H1 (cell line): Measurements from ENCODE around the gene NANOS3. TPM values are rescaled to one million over a fixed set of nuclear protein-coding genes. Genes with fewer than 3 reads are reported as not detected.

Source experiments
- CBX5 ChIP-seq: fragments of 300-800, 300-1000 bp; sonication (generic); IDR thresholded peaks from 2 replicates; pipeline ENCODE4 v1.7.1; 2016; ENCODE audit warnings: antibody characterized with exemption, low read length, low read depth
- CEBPB ChIP-seq: IDR thresholded peaks from 2 replicates; pipeline ENCODE4 v1.6.1; 2012; ENCODE audit warnings: low read depth, low read length
- CTCF ChIP-seq, 3 experiments: IDR thresholded peaks; 1 replicate in 2 of 3; 2 replicates in 1 of 3; pipeline versions ENCODE4 v1.5.1 to v1.6.1; 2011; ENCODE audit warnings: low read length in 3 of 3, mild to moderate bottlenecking in 3 of 3, inconsistent platforms in 2 of 3, low read depth in 1 of 3, moderate library complexity in 1 of 3; ENCODE audit not compliant: insufficient read depth in 1 of 3; ENCODE audit errors: control extremely low read depth in 1 of 3
- HDAC2 ChIP-seq, 2 experiments: fragments of 300-600 bp in 1 of 2; sonication (generic) in 1 of 2; IDR thresholded peaks; 2 replicates each; pipeline ENCODE4 v1.6.1; 2011 to 2012; ENCODE audit warnings: low read depth in 2 of 2, low read length in 2 of 2, mild to moderate bottlenecking in 2 of 2, moderate library complexity in 2 of 2, borderline replicate concordance in 1 of 2, inconsistent platforms in 1 of 2
- HDAC6 ChIP-seq: IDR thresholded peaks from one replicate; pipeline ENCODE4 v1.7.1; 2012; ENCODE audit warnings: low read depth, mild to moderate bottlenecking, inconsistent platforms, low read length, moderate library complexity
- polyA plus RNA-seq, 7 experiments: library from polyadenylated mRNA; depleted of rRNA in 3 of 7; stranded (reverse) in 5 of 7; unstranded in 2 of 7; fragments of >200 nt in 5 of 7; fragments of 200-250 nt in 2 of 7; gene quantifications; 1 replicate in 5 of 7; 2 replicates in 1 of 7; 4 replicates in 1 of 7; pipeline versions ENCODE4 v1.2.1 to v1.2.3, GENCODE V29; 2011 to 2013; ENCODE audit warnings: missing spikeins in 2 of 7, mixed read lengths in 2 of 7
- total RNA-seq: library from RNA; stranded (reverse); fragmentation: NEBNext Ultra II Directional; extraction: Animal tissue kit (Norgen Biotek cat#: 25700); gene quantifications from 2 replicates; pipeline ENCODE4 v1.2.1, GENCODE V29; 2021
- TF ChIP-seq, protein P1 (sequence below): fragments of 300-600 bp; sonication (generic); IDR thresholded peaks from 2 replicates; pipeline ENCODE4 v1.7.1; 2012; ENCODE audit warnings: low read length, moderate library complexity, mild to moderate bottlenecking, inconsistent platforms; ENCODE audit not compliant: insufficient replicate concordance

Gene NANOS3
- total and polyA plus RNA-seq, 2 of the 8 experiments (the other 6 are each of a cell fraction or from before 2014, with no cell fraction given) = 0.62 TPM; not detected in 1

GRCh38 chr19:13833330-13834243 lies 43.3 kb upstream of the NANOS3 start (continued):
- TF ChIP-seq HDAC2 (IDR thresholded peaks at IDR 0.05; ENCODE audit: borderline replicate concordance in 1 of 2, low read depth in 2 of 2, low read length in 2 of 2) (peak in 1 of 2 experiments; percentile 65; a peak in 1 of 4 replicates), CBX5 (no peak), CEBPB (no peak), HDAC6 (no peak), CTCF (IDR thresholded peaks at IDR 0.05; ENCODE audit: control extremely low read depth in 1 of 3, insufficient read depth in 1 of 3, low read depth in 1 of 3, low read length in 3 of 3) (peak; percentile 74 to 97 (median 75))
- TF ChIP-seq, protein P1, sequence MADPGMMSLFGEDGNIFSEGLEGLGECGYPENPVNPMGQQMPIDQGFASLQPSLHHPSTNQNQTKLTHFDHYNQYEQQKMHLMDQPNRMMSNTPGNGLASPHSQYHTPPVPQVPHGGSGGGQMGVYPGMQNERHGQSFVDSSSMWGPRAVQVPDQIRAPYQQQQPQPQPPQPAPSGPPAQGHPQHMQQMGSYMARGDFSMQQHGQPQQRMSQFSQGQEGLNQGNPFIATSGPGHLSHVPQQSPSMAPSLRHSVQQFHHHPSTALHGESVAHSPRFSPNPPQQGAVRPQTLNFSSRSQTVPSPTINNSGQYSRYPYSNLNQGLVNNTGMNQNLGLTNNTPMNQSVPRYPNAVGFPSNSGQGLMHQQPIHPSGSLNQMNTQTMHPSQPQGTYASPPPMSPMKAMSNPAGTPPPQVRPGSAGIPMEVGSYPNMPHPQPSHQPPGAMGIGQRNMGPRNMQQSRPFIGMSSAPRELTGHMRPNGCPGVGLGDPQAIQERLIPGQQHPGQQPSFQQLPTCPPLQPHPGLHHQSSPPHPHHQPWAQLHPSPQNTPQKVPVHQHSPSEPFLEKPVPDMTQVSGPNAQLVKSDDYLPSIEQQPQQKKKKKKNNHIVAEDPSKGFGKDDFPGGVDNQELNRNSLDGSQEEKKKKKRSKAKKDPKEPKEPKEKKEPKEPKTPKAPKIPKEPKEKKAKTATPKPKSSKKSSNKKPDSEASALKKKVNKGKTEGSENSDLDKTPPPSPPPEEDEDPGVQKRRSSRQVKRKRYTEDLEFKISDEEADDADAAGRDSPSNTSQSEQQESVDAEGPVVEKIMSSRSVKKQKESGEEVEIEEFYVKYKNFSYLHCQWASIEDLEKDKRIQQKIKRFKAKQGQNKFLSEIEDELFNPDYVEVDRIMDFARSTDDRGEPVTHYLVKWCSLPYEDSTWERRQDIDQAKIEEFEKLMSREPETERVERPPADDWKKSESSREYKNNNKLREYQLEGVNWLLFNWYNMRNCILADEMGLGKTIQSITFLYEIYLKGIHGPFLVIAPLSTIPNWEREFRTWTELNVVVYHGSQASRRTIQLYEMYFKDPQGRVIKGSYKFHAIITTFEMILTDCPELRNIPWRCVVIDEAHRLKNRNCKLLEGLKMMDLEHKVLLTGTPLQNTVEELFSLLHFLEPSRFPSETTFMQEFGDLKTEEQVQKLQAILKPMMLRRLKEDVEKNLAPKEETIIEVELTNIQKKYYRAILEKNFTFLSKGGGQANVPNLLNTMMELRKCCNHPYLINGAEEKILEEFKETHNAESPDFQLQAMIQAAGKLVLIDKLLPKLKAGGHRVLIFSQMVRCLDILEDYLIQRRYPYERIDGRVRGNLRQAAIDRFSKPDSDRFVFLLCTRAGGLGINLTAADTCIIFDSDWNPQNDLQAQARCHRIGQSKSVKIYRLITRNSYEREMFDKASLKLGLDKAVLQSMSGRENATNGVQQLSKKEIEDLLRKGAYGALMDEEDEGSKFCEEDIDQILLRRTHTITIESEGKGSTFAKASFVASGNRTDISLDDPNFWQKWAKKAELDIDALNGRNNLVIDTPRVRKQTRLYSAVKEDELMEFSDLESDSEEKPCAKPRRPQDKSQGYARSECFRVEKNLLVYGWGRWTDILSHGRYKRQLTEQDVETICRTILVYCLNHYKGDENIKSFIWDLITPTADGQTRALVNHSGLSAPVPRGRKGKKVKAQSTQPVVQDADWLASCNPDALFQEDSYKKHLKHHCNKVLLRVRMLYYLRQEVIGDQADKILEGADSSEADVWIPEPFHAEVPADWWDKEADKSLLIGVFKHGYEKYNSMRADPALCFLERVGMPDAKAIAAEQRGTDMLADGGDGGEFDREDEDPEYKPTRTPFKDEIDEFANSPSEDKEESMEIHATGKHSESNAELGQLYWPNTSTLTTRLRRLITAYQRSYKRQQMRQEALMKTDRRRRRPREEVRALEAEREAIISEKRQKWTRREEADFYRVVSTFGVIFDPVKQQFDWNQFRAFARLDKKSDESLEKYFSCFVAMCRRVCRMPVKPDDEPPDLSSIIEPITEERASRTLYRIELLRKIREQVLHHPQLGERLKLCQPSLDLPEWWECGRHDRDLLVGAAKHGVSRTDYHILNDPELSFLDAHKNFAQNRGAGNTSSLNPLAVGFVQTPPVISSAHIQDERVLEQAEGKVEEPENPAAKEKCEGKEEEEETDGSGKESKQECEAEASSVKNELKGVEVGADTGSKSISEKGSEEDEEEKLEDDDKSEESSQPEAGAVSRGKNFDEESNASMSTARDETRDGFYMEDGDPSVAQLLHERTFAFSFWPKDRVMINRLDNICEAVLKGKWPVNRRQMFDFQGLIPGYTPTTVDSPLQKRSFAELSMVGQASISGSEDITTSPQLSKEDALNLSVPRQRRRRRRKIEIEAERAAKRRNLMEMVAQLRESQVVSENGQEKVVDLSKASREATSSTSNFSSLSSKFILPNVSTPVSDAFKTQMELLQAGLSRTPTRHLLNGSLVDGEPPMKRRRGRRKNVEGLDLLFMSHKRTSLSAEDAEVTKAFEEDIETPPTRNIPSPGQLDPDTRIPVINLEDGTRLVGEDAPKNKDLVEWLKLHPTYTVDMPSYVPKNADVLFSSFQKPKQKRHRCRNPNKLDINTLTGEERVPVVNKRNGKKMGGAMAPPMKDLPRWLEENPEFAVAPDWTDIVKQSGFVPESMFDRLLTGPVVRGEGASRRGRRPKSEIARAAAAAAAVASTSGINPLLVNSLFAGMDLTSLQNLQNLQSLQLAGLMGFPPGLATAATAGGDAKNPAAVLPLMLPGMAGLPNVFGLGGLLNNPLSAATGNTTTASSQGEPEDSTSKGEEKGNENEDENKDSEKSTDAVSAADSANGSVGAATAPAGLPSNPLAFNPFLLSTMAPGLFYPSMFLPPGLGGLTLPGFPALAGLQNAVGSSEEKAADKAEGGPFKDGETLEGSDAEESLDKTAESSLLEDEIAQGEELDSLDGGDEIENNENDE = no peak
